IMR-90 (cell line): ENCODE measurements around the gene IL17F. TPM values are rescaled to one million over a fixed set of nuclear protein-coding genes. Genes with fewer than 3 reads are reported as not detected.
A peak's percentile ranks its signal among the peaks of the same experiment; 100 is the strongest.

Experiments
- ATAC-seq: fragments of 200-7000 bp; cut with Tn5 transposase; 2 replicates; pipeline ENCODE4 v1.9.1; 2020; ENCODE audit warnings: low read depth, mild to moderate bottlenecking, moderate library complexity
- BruUV-seq: library from RNA; stranded (reverse); fragments of 400-500 nt; replicated peaks from 2 replicates; lab custom pipeline; 2021; lab: Mats Ljungman, UMichigan
- CTCF ChIA-PET: fragments of 300-600 bp; formaldehyde crosslinking; extraction: SDS; loops from one replicate; lab custom pipeline; 2021; ENCODE audit warnings: antibody characterized with exemption; lab: Yijun Ruan, JAX
- POLR2A ChIA-PET: fragments of 300-600 bp; sonication (Branson Sonifier 250); formaldehyde crosslinking; loops from one replicate; lab custom pipeline; 2022; ENCODE audit warnings: antibody characterized with exemption; ENCODE audit not compliant: unreplicated experiment; lab: Charles Lee
- DNase-seq: peaks from one replicate; pipeline ENCODE4 v3.0.0; 2013
- H2AFZ ChIP-seq: replicated peaks from 2 replicates; pipeline ENCODE3; 2013; ENCODE audit warnings: low read length, mild to moderate bottlenecking; ENCODE audit not compliant: poor library complexity
- H2AK5ac ChIP-seq: 2 replicates; pipeline ENCODE4 v1.6.1; 2013; ENCODE audit warnings: low read depth, low read length, inconsistent platforms
- H2AK9ac ChIP-seq: replicated peaks from 2 replicates; pipeline ENCODE3; 2013; ENCODE audit warnings: mild to moderate bottlenecking, low read depth, low read length, moderate library complexity; ENCODE audit not compliant: poor library complexity
- H2BK120ac ChIP-seq: 2 replicates; pipeline ENCODE4 v1.6.1; 2013; ENCODE audit warnings: low read depth, low read length, inconsistent platforms
- H2BK15ac ChIP-seq: 3 replicates; pipeline ENCODE4 v1.6.1; 2013; ENCODE audit warnings: low read depth, low read length, inconsistent platforms
- H2BK20ac ChIP-seq: 2 replicates; pipeline ENCODE4 v1.6.1; 2013; ENCODE audit warnings: low read depth, mild to moderate bottlenecking, inconsistent platforms, low read length, moderate library complexity
- H2BK5ac ChIP-seq: 2 replicates; pipeline ENCODE4 v1.6.1; 2013; ENCODE audit warnings: mild to moderate bottlenecking, low read depth, low read length, inconsistent platforms; ENCODE audit not compliant: poor library complexity, severe bottlenecking
- H3K14ac ChIP-seq: replicated peaks from 2 replicates; pipeline ENCODE4 v1.6.1; 2013; ENCODE audit warnings: low read depth, low read length, inconsistent platforms
- H3K18ac ChIP-seq: 2 replicates; pipeline ENCODE4 v1.6.1; 2013; ENCODE audit warnings: low read depth, low read length, control low read depth
- H3K23ac ChIP-seq: 2 replicates; pipeline ENCODE4 v1.6.1; 2013; ENCODE audit warnings: low read depth, low read length, inconsistent platforms
- H3K27ac ChIP-seq: 2 replicates; pipeline ENCODE4 v1.5.1; 2013; ENCODE audit warnings: mild to moderate bottlenecking, control low read depth, low read length; ENCODE audit not compliant: insufficient read depth
- H3K27me3 ChIP-seq: 2 replicates; pipeline ENCODE4 v1.6.1; 2013; ENCODE audit warnings: low read length; ENCODE audit not compliant: control insufficient read depth, insufficient read depth
- H3K36me3 ChIP-seq: 2 replicates; pipeline ENCODE4 v1.6.1; 2013; ENCODE audit warnings: low read length, mixed read lengths; ENCODE audit not compliant: control insufficient read depth, insufficient read depth
- H3K4ac ChIP-seq: 2 replicates; pipeline ENCODE4 v1.6.1; 2013; ENCODE audit warnings: low read depth, low read length, inconsistent platforms
- H3K4me1 ChIP-seq: 2 replicates; pipeline ENCODE4 v1.6.1; 2013; ENCODE audit warnings: low read length, mixed read lengths; ENCODE audit not compliant: control insufficient read depth, insufficient read depth
- H3K4me2 ChIP-seq: 2 replicates; pipeline ENCODE4 v1.6.1; 2013; ENCODE audit warnings: low read depth, mild to moderate bottlenecking, control low read depth, low read length, moderate library complexity
- H3K4me3 ChIP-seq: 2 replicates; pipeline ENCODE4 v1.5.1; 2013; ENCODE audit warnings: low read depth, mild to moderate bottlenecking, control low read depth, low read length, moderate library complexity; ENCODE audit not compliant: insufficient read depth
- H3K56ac ChIP-seq: 2 replicates; pipeline ENCODE4 v1.6.1; 2013; ENCODE audit warnings: low read length, inconsistent platforms; ENCODE audit not compliant: insufficient read depth; ENCODE audit errors: extremely low read depth
- H3K79me1 ChIP-seq, 2 experiments: 2 replicates each; pipeline ENCODE4 v1.6.1; 2013; ENCODE audit warnings: low read length in 2 of 2, inconsistent platforms in 1 of 2, low read depth in 1 of 2
- H3K9ac ChIP-seq: 2 replicates; pipeline ENCODE4 v1.6.1; 2013; ENCODE audit warnings: low read depth, low read length, control low read depth
- H3K9me1 ChIP-seq: 2 replicates; pipeline ENCODE4 v1.6.1; 2013; ENCODE audit warnings: low read length, inconsistent platforms; ENCODE audit not compliant: insufficient read depth
- H3K9me3 ChIP-seq: 2 replicates; pipeline ENCODE4 v1.6.1; 2013; ENCODE audit warnings: low read length; ENCODE audit not compliant: control insufficient read depth, insufficient read depth
- H4K20me1 ChIP-seq: 2 replicates; pipeline ENCODE4 v1.6.1; 2013; ENCODE audit warnings: low read length, inconsistent platforms; ENCODE audit not compliant: insufficient read depth
- H4K5ac ChIP-seq: 2 replicates; pipeline ENCODE4 v1.6.1; 2013; ENCODE audit warnings: mild to moderate bottlenecking, low read depth, low read length, control low read depth
- H4K8ac ChIP-seq, 2 experiments: 2 replicates each; pipeline ENCODE4 v1.6.1; 2013; ENCODE audit warnings: low read depth in 2 of 2, low read length in 2 of 2, control low read depth in 1 of 2, inconsistent platforms in 1 of 2
- H4K91ac ChIP-seq: 2 replicates; pipeline ENCODE4 v1.6.1; 2013; ENCODE audit warnings: low read depth, low read length, inconsistent platforms; ENCODE audit not compliant: insufficient read depth
- BHLHE40 ChIP-seq: fragments of 150-350 bp; IDR thresholded peaks from 2 replicates; pipeline ENCODE4 v1.6.1; 2016; ENCODE audit warnings: mild to moderate bottlenecking, low read depth, low read length
- CHD1 ChIP-seq: IDR thresholded peaks from 2 replicates; pipeline ENCODE4 v1.6.1; 2012; ENCODE audit warnings: low read depth, low read length, improper control_type of control experiment
- CTCF ChIP-seq: conservative IDR thresholded peaks from 2 replicates; pipeline ENCODE4 v1.5.1; 2012; ENCODE audit warnings: mild to moderate bottlenecking, low read depth, low read length, improper control_type of control experiment
- MAFK ChIP-seq: IDR thresholded peaks from 2 replicates; pipeline ENCODE4 v1.6.1; 2012; ENCODE audit warnings: low read depth, low read length, improper control_type of control experiment
- MAZ ChIP-seq: IDR thresholded peaks from 2 replicates; pipeline ENCODE4 v1.6.1; 2012; ENCODE audit warnings: low read depth, mild to moderate bottlenecking, low read length, improper control_type of control experiment, moderate library complexity, borderline replicate concordance
- RAD21 ChIP-seq: IDR thresholded peaks from 2 replicates; pipeline ENCODE4 v1.6.1; 2012; ENCODE audit warnings: low read length, improper control_type of control experiment
- SMC3 ChIP-seq: fragments of 150-350 bp; IDR thresholded peaks from 2 replicates; pipeline ENCODE4 v1.6.1; 2016; ENCODE audit warnings: low read depth, mild to moderate bottlenecking, antibody characterized with exemption, low read length, moderate library complexity
- WGBS, 2 experiments: methylation state at CpG; one replicate each; pipeline versions ENCODE4 v1.1.5 to v1.1.7; 2013; ENCODE audit warnings: missing lambda C conversion rate in 2 of 2; ENCODE audit not compliant: insufficient read length in 1 of 2; ENCODE audit errors: extremely low coverage in 2 of 2; 5-methylcytosine and 5-hydroxymethylcytosine counted together
- dilution Hi-C: fragments of 300-500 bp; cut with HindIII; formaldehyde crosslinking; loops from one replicate; pipeline ENCODE4 v1.14.3; 2018; ENCODE audit warnings: low sequenced_read_pairs; ENCODE audit not compliant: unreplicated experiment
- in situ Hi-C: fragments of 300-500 bp; cut with MboI; formaldehyde crosslinking; loops from 3 replicates; pipeline ENCODE4 v1.14.3; 2019; ENCODE audit warnings: low sequenced_read_pairs, inconsistent platforms, mixed read lengths
- intact Hi-C: fragments of 100-400 bp; cut with micrococcal nuclease; formaldehyde crosslinking; loops from 2 replicates; pipeline ENCODE4 v1.10.0; 2022
- polyA plus RNA-seq, 3 experiments: library from polyadenylated mRNA; depleted of rRNA; stranded (reverse); fragments of >200 nt; gene quantifications; 2 replicates each; pipeline ENCODE4 v1.2.3, GENCODE V29; 2012; ENCODE audit warnings: low replicate concordance in 1 of 3
- total RNA-seq: library from RNA; depleted of rRNA; stranded (reverse); fragments of >200 nt; gene quantifications from 2 replicates; pipeline ENCODE4 v1.2.3, GENCODE V29; 2012
- TF ChIP-seq, protein P1 (sequence below): fragments of 150-350 bp; IDR thresholded peaks from 2 replicates; pipeline ENCODE4 v1.6.1; 2017; ENCODE audit warnings: mild to moderate bottlenecking, antibody characterized with exemption, low read length, low read depth

IL17F gene
- total and polyA plus RNA-seq, 2 of the 4 experiments (the other 2 are of a cell fraction) = not detected

DNA sequence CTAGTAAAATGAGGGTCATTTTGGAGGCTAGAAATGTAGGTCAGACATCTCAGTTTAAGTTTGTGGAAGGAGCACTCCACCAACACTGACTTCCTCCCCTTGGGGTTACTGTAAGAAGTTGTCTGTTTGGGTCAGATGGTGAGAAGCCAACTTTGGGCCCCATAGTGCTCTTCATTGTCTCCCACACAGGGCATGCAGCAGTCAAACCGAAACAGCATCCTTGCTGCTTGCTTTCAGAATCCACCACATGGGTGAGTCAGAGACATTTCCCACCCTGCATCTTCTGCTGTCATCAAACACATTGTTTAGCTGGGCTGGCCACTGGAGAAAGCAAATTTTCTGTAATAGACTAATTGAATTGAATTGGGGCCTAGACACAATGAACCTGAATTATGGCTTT is 16.8 kb downstream of the IL17F start:
- ChIA-PET POLR2A (no interaction called here), CTCF (no interaction called here)
- intact Hi-C loops = no loop called here
- H2AK5ac ChIP-seq = no peak overlapping the region
- no peak overlapping the region for H3K27ac ChIP-seq
- H3K4ac ChIP-seq = no peak overlapping the region
- H3K14ac ChIP-seq = no peak overlapping the region
- H3K4me1 ChIP-seq = no peaks in the 10 kb centered on the region
- ATAC-seq (no peak), DNase-seq (peak; percentile 1)
- no peak overlapping the region for H2BK20ac ChIP-seq
- H2BK120ac ChIP-seq = no peak overlapping the region
- H3K9ac ChIP-seq = no peak overlapping the region
- H3K4me2 ChIP-seq = no peak overlapping the region
- no peak overlapping the region for H2BK5ac ChIP-seq
- H3K18ac ChIP-seq = no peak overlapping the region
- H3K27me3 ChIP-seq = peaks cover 7% of the 10 kb centered on the region; the same call in 1 of the 2 replicates
- H4K8ac ChIP-seq = no peak overlapping the region
- TF ChIP-seq CHD1 (no peak), MAFK (no peak), SMC3 (no peak), MAZ (no peak), CTCF (no peak), BHLHE40 (no peak), RAD21 (no peak)
- TF ChIP-seq, protein P1, sequence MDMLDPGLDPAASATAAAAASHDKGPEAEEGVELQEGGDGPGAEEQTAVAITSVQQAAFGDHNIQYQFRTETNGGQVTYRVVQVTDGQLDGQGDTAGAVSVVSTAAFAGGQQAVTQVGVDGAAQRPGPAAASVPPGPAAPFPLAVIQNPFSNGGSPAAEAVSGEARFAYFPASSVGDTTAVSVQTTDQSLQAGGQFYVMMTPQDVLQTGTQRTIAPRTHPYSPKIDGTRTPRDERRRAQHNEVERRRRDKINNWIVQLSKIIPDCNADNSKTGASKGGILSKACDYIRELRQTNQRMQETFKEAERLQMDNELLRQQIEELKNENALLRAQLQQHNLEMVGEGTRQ = no peak
- no peak overlapping the region for H2AFZ ChIP-seq
- dilution Hi-C loops = no loop called here
- in situ Hi-C loops = no loop called here
- H2BK15ac ChIP-seq = no peak overlapping the region
- no peaks in the 10 kb centered on the region for H4K20me1 ChIP-seq
- H3K4me3 ChIP-seq = no peak overlapping the region
- no peak overlapping the region for H2AK9ac ChIP-seq
- no peak overlapping the region for H3K56ac ChIP-seq
- no peak overlapping the region for H4K91ac ChIP-seq
- H3K36me3 ChIP-seq = no peaks in the 10 kb centered on the region
- H3K9me1 ChIP-seq = no peaks in the 10 kb centered on the region
- H3K9me3 ChIP-seq = no peaks in the 10 kb centered on the region
- no peak overlapping the region for H3K23ac ChIP-seq
- no peaks in the 10 kb centered on the region for H3K79me1 ChIP-seq
- WGBS, 2 experiments = no CpG with 5 or more reads among the region's 1 CpG
- no TSS peak for BruUV-seq
- H4K5ac ChIP-seq = no peak overlapping the region
